GM18508 (cell line): Measurements from ENCODE around the gene BTK.
"Not testable (repeated sequence)": the region's sequence is repeated elsewhere in the genome, so short reads cannot be mapped to it uniquely, and the experiment has no call there.

Experiments
- ATAC-seq: cut with Tn5 transposase; IDR thresholded peaks from one replicate; pipeline ENCODE4 v1.9.1; 2021; ENCODE audit warnings: moderate number of reproducible peaks; ENCODE audit not compliant: insufficient read depth, unreplicated experiment

BTK gene

DNA sequence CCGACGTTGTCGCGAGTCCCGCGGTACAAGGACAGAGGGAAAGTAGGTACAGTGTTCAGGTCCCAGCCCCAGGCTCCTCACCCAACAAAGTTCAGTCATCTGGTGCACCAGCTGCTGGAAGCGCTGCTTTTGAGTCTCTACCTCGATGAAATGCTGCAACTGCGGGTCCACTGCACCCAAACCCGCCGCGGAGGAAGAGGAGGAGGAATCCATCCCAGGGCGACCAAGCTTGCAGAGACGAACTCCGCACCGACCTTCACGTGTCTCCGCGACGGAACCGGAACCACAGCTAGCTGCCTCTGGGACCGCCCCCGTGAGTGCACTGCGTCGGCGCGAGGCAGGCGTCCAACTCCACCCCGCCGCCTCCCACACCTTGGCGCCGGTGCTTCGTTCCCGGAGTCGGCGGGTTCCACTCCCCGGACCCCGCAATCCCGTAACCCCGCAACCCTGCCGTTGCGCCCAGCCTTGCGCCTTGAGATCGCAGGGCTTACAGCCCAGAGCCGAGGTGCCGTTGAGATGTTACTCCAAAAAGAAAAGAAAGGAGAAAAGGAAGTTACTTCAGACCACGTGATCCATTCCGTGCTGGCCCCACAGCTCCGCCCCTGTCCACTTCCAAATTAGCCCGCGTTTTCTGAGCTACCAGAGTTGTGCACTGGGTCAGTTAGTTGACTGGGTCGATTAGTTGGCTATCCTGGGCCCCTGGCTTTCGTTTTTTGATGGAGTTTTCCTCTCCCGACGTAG, 37.4 kb downstream of the BTK start, which contains the start of gene TIMM8A:
Gene TIMM8A, minus strand, starts transcription at position 291 of the 741 bp plus-strand sequence. Its CDS starts 78 bp downstream, at position 213.
- ATAC-seq: peak; percentile 81

DNA sequence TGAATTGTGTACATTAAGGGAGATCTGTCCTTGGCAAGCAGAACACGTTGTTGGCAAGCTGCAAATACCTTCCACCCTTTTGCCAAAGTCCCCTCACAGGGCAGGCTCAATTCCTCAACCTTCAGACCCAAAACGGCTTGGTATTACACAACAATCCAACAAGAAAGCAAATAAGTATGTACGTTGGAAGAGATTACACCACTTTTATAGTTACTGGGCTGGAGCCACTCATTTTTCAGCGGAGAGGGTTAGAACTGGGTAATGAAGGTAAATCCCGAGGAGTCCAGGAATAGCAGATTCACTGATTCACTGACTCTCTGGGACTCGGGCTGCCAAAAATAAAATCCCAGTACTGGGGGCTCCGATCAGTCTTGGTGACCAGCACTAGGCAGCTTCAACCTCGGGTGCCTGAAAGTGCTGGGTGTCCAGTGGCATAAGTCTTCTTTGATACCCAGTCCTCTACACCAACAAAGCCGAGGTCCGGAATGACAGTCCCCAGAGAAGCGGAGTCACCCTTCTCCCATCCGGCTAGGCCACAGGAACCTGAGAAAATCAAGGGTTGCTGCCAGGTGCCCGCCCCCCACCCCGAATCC, 38.0 kb downstream of the BTK start:
- no peak for ATAC-seq

DNA sequence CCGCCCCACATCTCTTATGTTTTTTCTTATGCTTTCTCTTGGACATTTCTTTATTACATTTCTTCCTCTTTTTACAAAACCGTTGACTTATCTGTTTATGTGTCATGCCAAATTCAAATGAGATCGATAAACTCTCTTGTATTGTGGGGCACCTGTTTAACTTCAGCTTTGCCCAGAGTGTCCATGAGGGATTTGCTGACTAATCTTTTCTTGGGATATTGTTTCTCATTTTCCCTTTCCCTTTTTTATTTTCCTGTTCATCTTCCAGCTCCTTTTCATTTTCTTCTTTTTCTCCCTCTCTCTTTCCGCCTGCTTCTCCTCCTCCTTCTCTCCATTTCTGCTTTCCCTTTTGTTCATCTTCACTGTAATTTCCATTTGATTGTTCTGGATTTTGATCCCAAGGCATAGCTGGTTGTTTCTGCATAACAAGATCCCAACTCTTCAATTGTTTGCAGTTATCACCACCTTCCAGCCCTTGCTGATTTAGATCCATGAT, 48.2 kb downstream of the BTK start:
- no peak for ATAC-seq

DNA sequence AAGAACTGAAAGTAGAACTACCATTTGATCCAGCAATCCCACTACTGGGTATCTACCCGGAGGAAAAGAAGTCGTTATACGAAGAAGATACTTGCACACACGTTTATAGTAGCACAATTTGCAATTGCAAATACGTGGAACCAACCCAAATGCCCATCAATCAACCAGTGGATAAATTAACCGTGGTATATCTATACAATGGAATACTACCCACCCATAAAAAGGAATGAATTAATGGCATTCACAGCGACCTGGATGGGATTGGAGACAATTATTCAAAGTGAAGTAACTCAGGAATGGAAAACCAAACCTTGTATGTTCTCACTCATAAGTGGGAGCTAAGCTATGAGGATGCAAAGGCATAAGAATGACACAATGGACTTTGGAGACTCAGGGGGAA, 51.7 kb downstream of the BTK start:
- not testable (repeated sequence) for ATAC-seq

DNA sequence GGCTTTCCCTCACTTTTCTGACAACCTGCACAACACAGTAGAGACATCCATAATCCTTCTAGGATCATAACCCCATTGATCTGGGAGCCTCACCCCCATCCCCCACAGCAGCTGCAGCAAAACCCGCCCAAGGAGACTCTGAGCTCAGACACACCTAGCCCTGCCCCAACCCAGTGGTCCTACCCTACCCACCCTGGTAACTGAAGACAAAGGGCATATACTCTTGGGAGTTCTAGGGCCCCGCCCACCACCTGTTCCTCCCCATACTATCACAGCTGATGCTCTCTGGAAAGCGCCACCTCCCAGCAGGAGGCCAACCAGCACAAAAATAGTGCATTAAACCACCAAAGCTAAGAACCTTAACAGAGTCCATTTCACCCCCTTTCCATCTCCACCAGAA, 59.4 kb downstream of the BTK start:
- ATAC-seq: not testable (repeated sequence)

DNA sequence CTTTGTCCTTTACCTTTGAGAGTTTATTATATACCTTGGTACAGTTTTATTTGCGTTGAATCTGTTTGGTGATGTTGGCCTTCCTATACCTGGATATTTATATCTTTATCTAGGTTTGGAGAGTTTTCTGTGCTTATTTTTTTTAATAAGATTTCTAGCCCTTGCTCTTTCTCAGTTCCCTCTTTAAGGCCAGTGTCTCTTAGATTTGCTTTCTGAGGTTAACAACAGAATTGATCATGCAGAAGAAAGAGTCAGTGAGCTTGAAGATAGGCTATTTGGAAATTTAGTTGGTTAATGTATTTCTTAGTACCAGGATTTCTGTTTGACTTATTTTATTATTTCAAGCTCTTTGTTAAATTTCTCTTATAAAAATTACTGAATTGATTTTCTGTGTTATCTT, 82.2 kb downstream of the BTK start:
- no peak for ATAC-seq
